Neutrophil (primary cell): ENCODE data around the gene MYO1F.

ENCODE experiments used
- H3K27ac ChIP-seq: fragments of 200-600 bp; sonication (generic); 2 replicates; pipeline ENCODE4 v1.5.1; 2016; ENCODE audit warnings: mild to moderate bottlenecking, moderate library complexity
- H3K27me3 ChIP-seq: fragments of 200-600 bp; sonication (generic); 2 replicates; pipeline ENCODE4 v1.6.0; 2016; ENCODE audit warnings: mild to moderate bottlenecking
- H3K36me3 ChIP-seq: fragments of 200-600 bp; sonication (generic); 2 replicates; pipeline ENCODE4 v1.5.1; 2017
- H3K4me1 ChIP-seq, 2 experiments: fragments of 200-600 bp in 1 of 2; sonication (generic) in 1 of 2; 1 replicate in 1 of 2; 2 replicates in 1 of 2; pipeline versions ENCODE4 v1.5.1 to v1.6.1; 2013 to 2016; ENCODE audit warnings: low read depth in 1 of 2, low read length in 1 of 2, mild to moderate bottlenecking in 1 of 2, moderate library complexity in 1 of 2; ENCODE audit not compliant: control insufficient read depth in 1 of 2, insufficient read depth in 1 of 2
- H3K4me3 ChIP-seq, 2 experiments: fragments of 200-600 bp in 1 of 2; sonication (generic) in 1 of 2; 1 replicate in 1 of 2; 2 replicates in 1 of 2; pipeline ENCODE4 v1.5.1; 2013 to 2016; ENCODE audit warnings: low read depth in 1 of 2, low read length in 1 of 2, mild to moderate bottlenecking in 1 of 2, moderate library complexity in 1 of 2
- H3K9me3 ChIP-seq: fragments of 200-600 bp; sonication (generic); 2 replicates; pipeline ENCODE4 v1.5.1; 2016
- TF ChIP-seq, protein P1 (sequence below): fragments of 200-600 bp; sonication (generic); IDR thresholded peaks from 2 replicates; pipeline ENCODE4 v1.5.1; 2016; ENCODE audit warnings: antibody characterized with exemption

The MYO1F gene

DNA sequence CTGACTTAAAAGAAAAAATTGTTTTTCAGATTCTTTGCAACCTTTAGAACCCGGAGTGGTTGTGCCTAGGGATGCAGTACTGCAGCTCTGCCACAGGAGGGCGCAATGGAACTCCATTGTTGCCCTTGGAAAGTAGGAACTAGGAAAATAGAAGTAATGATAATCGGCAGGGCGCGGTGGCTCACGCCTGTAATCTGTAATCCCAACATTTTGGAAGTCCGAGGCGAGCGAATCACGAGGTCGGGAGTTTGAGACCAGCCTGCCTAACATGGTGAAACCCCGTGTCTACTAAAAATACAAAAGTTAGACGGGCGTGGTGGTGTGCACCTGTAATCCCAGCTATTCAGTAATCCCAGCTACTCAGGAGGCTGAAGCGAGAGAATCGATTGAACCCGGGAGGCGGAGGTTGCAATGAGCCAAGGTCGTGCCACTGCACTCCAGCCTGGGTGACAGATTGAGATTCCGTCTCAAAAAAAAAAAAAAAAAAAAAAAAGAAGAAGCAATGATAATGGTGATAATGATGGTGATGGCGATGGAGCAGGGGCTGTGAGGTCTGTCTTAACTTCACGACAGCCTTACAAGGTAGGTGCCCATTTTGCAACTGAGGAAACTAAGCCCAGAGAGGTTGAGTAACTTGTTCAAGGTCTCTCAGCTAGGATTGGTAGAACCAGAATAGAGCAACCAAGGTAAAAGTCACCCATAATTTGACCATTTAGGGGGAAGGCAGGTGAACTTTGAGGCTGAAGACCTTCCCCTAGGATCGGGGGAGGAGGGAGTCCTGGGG, 38.8 kb upstream of the MYO1F start:
- Histone ChIP-seq H3K4me1 (peaks cover 8% of the 10 kb centered on the region in 2 experiments), H3K9me3 (no peaks in the 10 kb centered on the region), H3K36me3 (no peaks in the 10 kb centered on the region), H3K27ac (peak overlapping the region; percentile 16), H3K4me3 (peak overlapping the region; percentile 26 to 34), H3K27me3 (peaks cover 52% of the 10 kb centered on the region)
- TF ChIP-seq, protein P1, sequence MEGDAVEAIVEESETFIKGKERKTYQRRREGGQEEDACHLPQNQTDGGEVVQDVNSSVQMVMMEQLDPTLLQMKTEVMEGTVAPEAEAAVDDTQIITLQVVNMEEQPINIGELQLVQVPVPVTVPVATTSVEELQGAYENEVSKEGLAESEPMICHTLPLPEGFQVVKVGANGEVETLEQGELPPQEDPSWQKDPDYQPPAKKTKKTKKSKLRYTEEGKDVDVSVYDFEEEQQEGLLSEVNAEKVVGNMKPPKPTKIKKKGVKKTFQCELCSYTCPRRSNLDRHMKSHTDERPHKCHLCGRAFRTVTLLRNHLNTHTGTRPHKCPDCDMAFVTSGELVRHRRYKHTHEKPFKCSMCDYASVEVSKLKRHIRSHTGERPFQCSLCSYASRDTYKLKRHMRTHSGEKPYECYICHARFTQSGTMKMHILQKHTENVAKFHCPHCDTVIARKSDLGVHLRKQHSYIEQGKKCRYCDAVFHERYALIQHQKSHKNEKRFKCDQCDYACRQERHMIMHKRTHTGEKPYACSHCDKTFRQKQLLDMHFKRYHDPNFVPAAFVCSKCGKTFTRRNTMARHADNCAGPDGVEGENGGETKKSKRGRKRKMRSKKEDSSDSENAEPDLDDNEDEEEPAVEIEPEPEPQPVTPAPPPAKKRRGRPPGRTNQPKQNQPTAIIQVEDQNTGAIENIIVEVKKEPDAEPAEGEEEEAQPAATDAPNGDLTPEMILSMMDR, result peak; percentile 99

DNA sequence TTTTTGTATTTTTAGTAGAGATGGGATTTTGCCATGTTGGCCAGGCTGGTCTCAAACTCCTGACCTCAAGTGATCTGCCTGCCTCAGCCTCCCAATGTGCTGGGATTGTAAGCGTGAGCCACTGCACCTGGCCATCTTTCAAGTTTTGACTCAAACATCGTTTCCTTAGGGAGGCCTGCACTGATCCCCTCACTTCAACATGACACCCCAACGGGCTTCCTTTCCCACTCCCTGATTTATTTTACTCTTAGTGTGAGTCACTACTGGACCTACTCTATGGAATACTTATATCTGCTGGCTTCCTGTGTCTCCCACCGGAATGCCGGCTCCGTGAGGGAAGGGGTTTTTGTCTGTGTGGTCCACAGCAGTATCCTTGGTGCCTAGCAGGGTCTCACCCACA, 37.8 kb upstream of the MYO1F start:
- H3K4me3 ChIP-seq, result no peak overlapping the region
- no peaks in the 10 kb centered on the region for H3K9me3 ChIP-seq
- H3K4me1 ChIP-seq, result peaks cover 12 to 13% of the 10 kb centered on the region in 2 experiments
- peaks cover 56% of the 10 kb centered on the region for H3K27me3 ChIP-seq
- no peak overlapping the region for H3K27ac ChIP-seq
- TF ChIP-seq, protein P1, result no peak
- H3K36me3 ChIP-seq, result no peaks in the 10 kb centered on the region

DNA sequence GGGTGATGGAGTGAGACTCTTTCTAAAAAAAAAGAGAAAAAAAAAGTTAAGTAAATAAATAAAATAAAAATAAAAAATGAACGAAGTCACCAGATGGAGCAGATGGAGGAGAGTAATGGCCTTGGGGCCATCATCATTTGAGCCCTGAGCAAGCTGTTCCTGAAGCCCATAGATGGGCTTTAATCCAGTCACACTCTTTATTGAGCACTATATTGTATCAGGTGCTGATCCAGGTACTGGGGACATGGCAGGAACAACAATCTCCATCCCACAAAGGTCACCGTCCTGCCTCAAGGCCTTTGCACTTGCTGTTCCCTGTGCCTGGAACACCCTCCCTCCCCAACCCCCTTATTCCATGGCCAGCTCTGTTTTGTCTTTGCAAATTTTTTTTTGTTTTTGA, 37.2 kb upstream of the MYO1F start:
- H3K4me3 ChIP-seq, result no peak overlapping the region
- H3K4me1 ChIP-seq, result peaks cover 17 to 18% of the 10 kb centered on the region in 2 experiments
- no peak overlapping the region for H3K27ac ChIP-seq
- H3K9me3 ChIP-seq, result no peaks in the 10 kb centered on the region
- H3K27me3 ChIP-seq, result peaks cover 62% of the 10 kb centered on the region
- no peaks in the 10 kb centered on the region for H3K36me3 ChIP-seq
- TF ChIP-seq, protein P1, result no peak

DNA sequence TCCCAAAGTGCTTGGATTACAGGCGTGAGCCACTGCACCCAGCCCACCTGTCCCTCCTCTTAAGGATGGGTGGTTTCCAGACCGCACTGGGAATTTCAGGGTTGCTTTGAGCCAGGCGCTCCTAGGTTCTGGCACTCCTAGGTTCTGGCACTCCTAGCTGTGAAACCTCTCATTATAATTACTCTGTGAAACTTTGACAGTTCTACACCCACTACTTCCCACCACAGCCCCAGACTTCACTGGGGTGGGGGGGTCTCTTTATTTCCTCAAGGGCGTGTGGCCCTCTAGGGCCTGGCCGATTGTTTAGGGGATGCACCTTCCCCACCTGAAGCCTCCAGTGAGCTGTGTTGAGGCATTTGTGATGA, 35.5 kb upstream of the MYO1F start:
- peaks cover 17 to 20% of the 10 kb centered on the region in 2 experiments for H3K4me1 ChIP-seq
- TF ChIP-seq, protein P1, result no peak
- no peak overlapping the region for H3K27ac ChIP-seq
- peaks cover 79% of the 10 kb centered on the region for H3K27me3 ChIP-seq
- no peaks in the 10 kb centered on the region for H3K9me3 ChIP-seq
- no peak overlapping the region for H3K4me3 ChIP-seq
- no peaks in the 10 kb centered on the region for H3K36me3 ChIP-seq

DNA sequence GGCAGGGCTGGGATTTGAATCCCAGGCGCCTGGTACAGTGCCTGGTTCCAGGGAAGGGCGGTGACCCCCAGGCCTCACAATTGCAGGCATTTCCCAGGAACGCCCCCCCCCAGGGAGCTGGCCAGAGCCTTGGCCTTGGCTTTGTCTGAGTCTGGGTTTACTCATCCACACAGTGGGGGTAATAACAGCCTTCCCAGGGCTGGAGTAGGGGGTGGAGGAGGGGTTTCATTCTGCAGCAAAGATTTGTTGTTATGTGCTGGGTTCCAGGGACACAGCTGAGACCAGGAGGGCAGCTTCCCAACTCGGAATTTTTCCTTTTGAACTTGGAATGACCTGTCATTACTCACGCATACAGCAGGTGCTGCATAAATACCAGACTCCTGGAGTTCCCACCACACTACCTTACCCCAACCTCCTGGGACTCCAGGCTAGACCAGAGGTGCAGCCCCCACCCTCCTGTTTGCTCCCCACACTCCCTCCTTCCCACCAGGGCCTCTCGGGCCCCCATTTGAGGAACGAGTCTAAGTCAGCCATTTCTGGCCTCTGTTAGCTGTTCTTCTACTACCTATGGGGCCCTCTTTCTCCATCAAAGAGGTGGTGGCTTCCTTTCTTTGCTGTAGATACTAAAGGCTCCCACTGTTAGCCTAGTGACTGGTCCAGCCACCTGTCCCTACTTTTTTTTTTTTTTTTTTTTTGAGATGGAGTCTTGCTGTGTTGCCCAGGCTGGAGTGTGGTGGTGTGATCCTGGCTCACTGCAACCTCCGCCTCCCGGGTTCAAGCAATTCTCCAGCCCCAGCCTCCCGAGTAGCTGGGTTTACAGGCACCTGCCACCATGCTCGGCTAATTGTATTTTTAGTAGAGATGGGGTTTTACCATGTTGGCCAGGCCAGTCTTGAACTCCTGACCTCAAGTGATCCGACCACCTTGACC, 34.9 kb upstream of the MYO1F start:
- no peaks in the 10 kb centered on the region for H3K9me3 ChIP-seq
- no peak overlapping the region for H3K4me3 ChIP-seq
- H3K36me3 ChIP-seq, result no peaks in the 10 kb centered on the region
- peaks cover 82% of the 10 kb centered on the region for H3K27me3 ChIP-seq
- no peak overlapping the region for H3K27ac ChIP-seq
- TF ChIP-seq, protein P1, result no peak
- peaks cover 17 to 20% of the 10 kb centered on the region in 2 experiments for H3K4me1 ChIP-seq
